CD14-positive monocyte (primary cell): ENCODE results near the gene CCDC197. TPM values are rescaled to one million over a fixed set of nuclear protein-coding genes. Genes with fewer than 3 reads are reported as not detected.
A peak's percentile ranks its signal among the peaks of the same experiment; 100 is the strongest.

Source experiments
- DNase-seq, 3 donors: peaks; one replicate each; pipeline ENCODE4 v3.0.0-alpha.2; 2011 to 2022
- H2AFZ ChIP-seq: 2 replicates; pipeline ENCODE4 v1.6.0; 2012; ENCODE audit warnings: mild to moderate bottlenecking, low read depth, low read length, inconsistent platforms; ENCODE audit not compliant: insufficient read depth, poor library complexity, severe bottlenecking
- H3K27ac ChIP-seq, 2 donors: 1 replicate in 1 of 2; 2 replicates in 1 of 2; pipeline ENCODE4 v1.5.1; 2012 to 2013; ENCODE audit warnings: low read length in 2 of 2, control low read depth in 1 of 2, inconsistent platforms in 1 of 2, low read depth in 1 of 2, mild to moderate bottlenecking in 1 of 2
- H3K27me3 ChIP-seq, 2 donors: one replicate each; pipeline versions ENCODE4 v1.6.0 to v1.6.1; 2011 to 2013; ENCODE audit warnings: low read length in 2 of 2; ENCODE audit not compliant: control insufficient read depth in 2 of 2, insufficient read depth in 2 of 2
- H3K36me3 ChIP-seq, 2 donors: replicated peaks in 1 of 2; 1 replicate in 1 of 2; 2 replicates in 1 of 2; pipeline versions ENCODE4 v1.5.1 to v1.6.1; 2012 to 2013; ENCODE audit warnings: low read length in 2 of 2, control low read depth in 1 of 2, inconsistent platforms in 1 of 2, mild to moderate bottlenecking in 1 of 2; ENCODE audit not compliant: insufficient read depth in 2 of 2, control insufficient read depth in 1 of 2
- H3K4me1 ChIP-seq, 2 donors: 1 replicate in 1 of 2; 2 replicates in 1 of 2; pipeline versions ENCODE4 v1.5.1 to v1.6.1; 2012 to 2013; ENCODE audit warnings: low read length in 2 of 2, control low read depth in 1 of 2, inconsistent platforms in 1 of 2, mild to moderate bottlenecking in 1 of 2, moderate library complexity in 1 of 2; ENCODE audit not compliant: insufficient read depth in 2 of 2, control insufficient read depth in 1 of 2
- H3K4me2 ChIP-seq: replicated peaks from 2 replicates; pipeline ENCODE3; 2012; ENCODE audit warnings: low read length, moderate library complexity, mild to moderate bottlenecking; ENCODE audit not compliant: poor library complexity, severe bottlenecking; ENCODE audit errors: extremely low read depth
- H3K4me3 ChIP-seq, 3 experiments: fragments of 200-600 bp in 1 of 3; sonication (generic) in 1 of 3; replicated peaks in 1 of 3; 1 replicate in 2 of 3; 2 replicates in 1 of 3; pipeline ENCODE4 v1.5.1; 2011 to 2013; ENCODE audit warnings: low read length in 3 of 3, mild to moderate bottlenecking in 3 of 3, control low read depth in 2 of 3, low read depth in 2 of 3, inconsistent platforms in 1 of 3, moderate library complexity in 1 of 3
- H3K79me2 ChIP-seq: 2 replicates; pipeline ENCODE4 v1.6.0; 2012; ENCODE audit warnings: mild to moderate bottlenecking, control low read depth, inconsistent platforms, low read length, moderate library complexity; ENCODE audit not compliant: insufficient read depth
- H3K9ac ChIP-seq: 2 replicates; pipeline ENCODE4 v1.6.0; 2017; ENCODE audit warnings: low read length, mild to moderate bottlenecking; ENCODE audit not compliant: insufficient read depth, poor library complexity, severe bottlenecking
- H3K9me3 ChIP-seq, 2 donors: replicated peaks in 1 of 2; 1 replicate in 1 of 2; 2 replicates in 1 of 2; pipeline versions ENCODE4 v1.5.1 to v1.6.1; 2012 to 2013; ENCODE audit warnings: low read length in 2 of 2, control low read depth in 1 of 2; ENCODE audit not compliant: control insufficient read depth in 1 of 2, insufficient read depth in 1 of 2
- H4K20me1 ChIP-seq: 2 replicates; pipeline ENCODE4 v1.6.0; 2012; ENCODE audit warnings: mild to moderate bottlenecking, low read length, control low read depth, moderate library complexity; ENCODE audit not compliant: insufficient read depth
- H3K27ac Mint-ChIP-seq, 7 donors: one replicate each; pipeline ENCODE4 v1.8.0; 2020; ENCODE audit warnings: mild to moderate bottlenecking in 7 of 7, mixed read lengths in 7 of 7, moderate library complexity in 6 of 7, inconsistent platforms in 2 of 7
- H3K27me3 Mint-ChIP-seq, 3 donors: one replicate each; pipeline ENCODE4 v1.8.0; 2021 to 2022; ENCODE audit warnings: low read depth in 3 of 3, mild to moderate bottlenecking in 3 of 3, mixed read lengths in 3 of 3, moderate library complexity in 3 of 3, inconsistent platforms in 1 of 3
- H3K36me3 Mint-ChIP-seq, 2 donors: one replicate each; pipeline ENCODE4 v1.8.0; 2020; ENCODE audit warnings: mixed read lengths in 2 of 2, inconsistent platforms in 1 of 2, mild to moderate bottlenecking in 1 of 2
- H3K4me1 Mint-ChIP-seq: one replicate; pipeline ENCODE4 v1.8.0; 2020; ENCODE audit warnings: mild to moderate bottlenecking, mixed read lengths
- H3K4me3 Mint-ChIP-seq, 2 donors: one replicate each; pipeline ENCODE4 v1.8.0; 2020; ENCODE audit warnings: mild to moderate bottlenecking in 2 of 2, mixed read lengths in 2 of 2, moderate library complexity in 1 of 2
- H3K9me3 Mint-ChIP-seq, 7 donors: one replicate each; pipeline ENCODE4 v1.8.0; 2020 to 2022; ENCODE audit warnings: mixed read lengths in 7 of 7, mild to moderate bottlenecking in 6 of 7, moderate library complexity in 6 of 7, inconsistent platforms in 2 of 7
- CTCF ChIP-seq: fragments of 200-600 bp; IDR thresholded peaks from one replicate; pipeline ENCODE4 v1.8.0; 2022; ENCODE audit warnings: antibody characterized with exemption, mild to moderate bottlenecking
- WGBS: methylation state at CpG from one replicate; pipeline ENCODE4 v1.1.5; 2013; ENCODE audit warnings: missing lambda C conversion rate; ENCODE audit not compliant: insufficient coverage; 5-methylcytosine and 5-hydroxymethylcytosine counted together
- intact Hi-C, 2 donors: fragments of 100-400 bp; cut with micrococcal nuclease; formaldehyde crosslinking; loops; one replicate each; pipeline versions ENCODE4 v1.15.0 to v1.15.1; 2023
- polyA plus RNA-seq, 3 donors: library from polyadenylated mRNA; depleted of rRNA in 1 of 3; unstranded in 2 of 3; stranded (reverse) in 1 of 3; fragments of 300-500 nt in 2 of 3; fragments of >200 nt in 1 of 3; fragmentation: Illumina TruSeq in 2 of 3; gene quantifications; 1 replicate in 2 of 3; 2 replicates in 1 of 3; pipeline ENCODE4 v1.2.3, GENCODE V29; 2012 to 2021

The CCDC197 gene
- polyA plus RNA-seq, 3 donors = not detected

- Mint-ChIP-seq H3K27ac (peak overlapping the region in 1 of 7 donors; percentile 45), H3K4me1 (peaks cover 7% of the 10 kb centered on the region), H3K4me3 (no peak overlapping the region), H3K9me3 (peaks cover 0 to 2% (median 0%) of the 10 kb centered on the region in 7 donors), H3K27me3 (peaks cover 14 to 33% (median 17%) of the 10 kb centered on the region in 3 donors), H3K36me3 (no peaks in the 10 kb centered on the region)
- no peaks in the 10 kb centered on the region for H3K27me3 ChIP-seq
- no peak overlapping the region for H3K4me2 ChIP-seq
- 100% methylated on average over 4 of the region's 4 CpGs for WGBS
- no peak overlapping the region for H3K27ac ChIP-seq
- no peaks in the 10 kb centered on the region for H3K36me3 ChIP-seq
- no peak for TF ChIP-seq CTCF
- no peak overlapping the region for H2AFZ ChIP-seq
- no peak overlapping the region for H3K4me3 ChIP-seq
- H3K79me2 ChIP-seq = no peaks in the 10 kb centered on the region
- H3K9ac ChIP-seq = no peak overlapping the region
- no peaks in the 10 kb centered on the region for H4K20me1 ChIP-seq
- no peaks in the 10 kb centered on the region for H3K9me3 ChIP-seq
- intact Hi-C loops = no loop called here
- DNase-seq = no peak
- no peaks in the 10 kb centered on the region for H3K4me1 ChIP-seq
These were observed 5.5 kb upstream of the CCDC197 start for GRCh38 chr14:93991649-93992048.

- Mint-ChIP-seq H3K4me1 (peaks cover 7% of the 10 kb centered on the region), H3K4me3 (no peak overlapping the region), H3K27ac (no peak overlapping the region), H3K36me3 (no peaks in the 10 kb centered on the region), H3K9me3 (peaks cover 0 to 2% (median 0%) of the 10 kb centered on the region in 7 donors), H3K27me3 (peaks cover 14 to 36% (median 16%) of the 10 kb centered on the region in 3 donors)
- Histone ChIP-seq H4K20me1 (no peaks in the 10 kb centered on the region), H3K9me3 (no peaks in the 10 kb centered on the region), H3K79me2 (no peaks in the 10 kb centered on the region), H3K27ac (no peak overlapping the region), H2AFZ (no peak overlapping the region), H3K9ac (no peak overlapping the region), H3K4me1 (no peaks in the 10 kb centered on the region), H3K4me3 (no peak overlapping the region), H3K36me3 (no peaks in the 10 kb centered on the region), H3K4me2 (no peak overlapping the region), H3K27me3 (no peaks in the 10 kb centered on the region)
- intact Hi-C loops = no loop called here
- no peak for TF ChIP-seq CTCF
- WGBS = 88% methylated on average over 6 of the region's 6 CpGs
- DNase-seq = no peak
These were observed 3.7 kb upstream of the CCDC197 start for GRCh38 chr14:93993382-93993781.
